Retinal pigment epithelial cell (primary cell): Measurements from ENCODE around the gene PAM.

ENCODE experiments used
- DNase-seq: peaks from one replicate; pipeline ENCODE4 v3.0.0-alpha.2; 2010; ENCODE audit warnings: low read depth
- H3K4me3 ChIP-seq: 2 replicates; pipeline ENCODE4 v1.5.1; 2011; ENCODE audit warnings: mild to moderate bottlenecking, low read length, control low read depth, moderate library complexity
- TF ChIP-seq, protein P1 (sequence below): conservative IDR thresholded peaks from 2 replicates; pipeline ENCODE4 v1.5.1; 2011; ENCODE audit warnings: low read depth, low read length, control low read depth, inconsistent platforms

PAM gene

DNA sequence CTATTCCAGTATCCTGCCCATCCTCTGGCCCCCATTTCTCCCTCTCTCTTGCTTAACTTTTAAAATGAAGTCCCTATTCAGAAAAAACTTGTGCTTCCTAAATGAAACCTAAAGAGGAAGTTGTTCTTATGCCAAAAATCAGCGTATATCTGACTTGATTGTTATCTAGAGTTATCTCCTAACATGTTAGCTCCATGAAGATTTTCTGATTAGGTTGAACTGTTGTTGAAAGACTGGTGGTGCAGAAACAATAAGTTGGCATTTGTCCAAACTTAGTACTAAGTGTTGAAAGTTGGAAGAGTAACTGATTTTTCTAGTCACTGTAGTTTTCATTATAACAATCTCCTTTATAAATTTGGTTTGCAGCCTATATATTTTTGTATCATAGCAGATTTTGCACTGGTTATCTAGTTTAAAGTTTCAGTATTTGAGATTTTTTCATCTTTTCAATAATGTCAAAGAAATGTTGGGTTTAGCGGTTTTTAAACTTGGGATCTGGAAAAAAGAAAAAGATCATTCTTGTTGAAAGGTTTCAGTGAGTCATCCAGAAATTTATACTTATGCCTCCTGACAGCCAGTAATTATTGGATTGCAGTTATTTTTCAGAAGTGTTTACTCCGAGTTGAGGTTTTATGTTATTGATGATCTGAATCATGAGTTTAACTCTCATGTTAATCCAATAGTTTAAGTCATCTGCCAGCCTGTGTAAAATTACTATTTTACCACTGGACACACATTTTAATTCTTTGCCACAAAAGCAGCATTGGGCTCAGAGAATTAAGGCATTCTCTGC is 60.6 kb downstream of the PAM start:
- TF ChIP-seq, protein P1, sequence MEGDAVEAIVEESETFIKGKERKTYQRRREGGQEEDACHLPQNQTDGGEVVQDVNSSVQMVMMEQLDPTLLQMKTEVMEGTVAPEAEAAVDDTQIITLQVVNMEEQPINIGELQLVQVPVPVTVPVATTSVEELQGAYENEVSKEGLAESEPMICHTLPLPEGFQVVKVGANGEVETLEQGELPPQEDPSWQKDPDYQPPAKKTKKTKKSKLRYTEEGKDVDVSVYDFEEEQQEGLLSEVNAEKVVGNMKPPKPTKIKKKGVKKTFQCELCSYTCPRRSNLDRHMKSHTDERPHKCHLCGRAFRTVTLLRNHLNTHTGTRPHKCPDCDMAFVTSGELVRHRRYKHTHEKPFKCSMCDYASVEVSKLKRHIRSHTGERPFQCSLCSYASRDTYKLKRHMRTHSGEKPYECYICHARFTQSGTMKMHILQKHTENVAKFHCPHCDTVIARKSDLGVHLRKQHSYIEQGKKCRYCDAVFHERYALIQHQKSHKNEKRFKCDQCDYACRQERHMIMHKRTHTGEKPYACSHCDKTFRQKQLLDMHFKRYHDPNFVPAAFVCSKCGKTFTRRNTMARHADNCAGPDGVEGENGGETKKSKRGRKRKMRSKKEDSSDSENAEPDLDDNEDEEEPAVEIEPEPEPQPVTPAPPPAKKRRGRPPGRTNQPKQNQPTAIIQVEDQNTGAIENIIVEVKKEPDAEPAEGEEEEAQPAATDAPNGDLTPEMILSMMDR = no peak
- DNase-seq = peak; percentile 30

DNA sequence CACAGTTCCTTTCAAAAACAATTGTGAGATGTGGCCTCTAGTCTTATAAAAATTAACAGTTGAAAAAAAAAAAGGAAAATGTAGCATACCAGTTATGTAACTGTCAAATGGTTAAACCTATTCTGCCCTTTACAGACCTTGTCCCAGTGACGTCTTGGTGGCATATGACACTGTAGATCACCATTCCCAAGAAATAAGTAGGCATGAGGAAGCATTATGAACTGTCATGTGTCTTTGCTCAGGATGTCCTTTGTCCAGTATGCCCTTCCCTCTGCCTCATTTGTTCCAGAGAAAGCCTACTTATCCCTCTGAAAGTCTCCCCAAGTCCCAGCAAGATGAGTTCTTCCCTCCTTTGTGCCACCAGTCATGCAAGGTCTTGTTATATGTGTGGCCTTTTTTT is 63.2 kb downstream of the PAM start:
- DNase-seq = no peak
- TF ChIP-seq, protein P1 = no peak
- H3K4me3 ChIP-seq = no peak overlapping the region

More for the DNA sequence above, 60.6 kb downstream of the PAM start:
- H3K4me3 ChIP-seq = no peak overlapping the region

DNA sequence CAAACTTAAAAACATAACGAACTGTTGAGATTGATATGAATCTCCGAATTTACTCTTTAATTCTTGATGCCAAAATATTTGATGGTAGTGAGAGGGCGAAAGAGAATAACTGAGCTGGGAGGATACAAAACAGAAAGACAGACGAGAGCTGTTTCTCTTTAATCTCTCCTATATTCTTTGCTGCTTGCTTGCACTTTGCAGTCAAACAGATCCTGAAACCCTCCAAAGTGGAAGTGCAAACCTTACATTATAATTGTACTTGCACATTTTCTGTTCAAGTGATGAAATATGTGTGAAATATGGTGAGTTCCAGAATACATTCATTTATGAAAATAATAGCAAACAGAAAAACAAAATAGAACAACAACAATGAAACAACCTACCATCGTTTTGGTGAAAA is 63.8 kb downstream of the PAM start:
- TF ChIP-seq, protein P1 = no peak
- no peak for DNase-seq
- no peak overlapping the region for H3K4me3 ChIP-seq

DNA sequence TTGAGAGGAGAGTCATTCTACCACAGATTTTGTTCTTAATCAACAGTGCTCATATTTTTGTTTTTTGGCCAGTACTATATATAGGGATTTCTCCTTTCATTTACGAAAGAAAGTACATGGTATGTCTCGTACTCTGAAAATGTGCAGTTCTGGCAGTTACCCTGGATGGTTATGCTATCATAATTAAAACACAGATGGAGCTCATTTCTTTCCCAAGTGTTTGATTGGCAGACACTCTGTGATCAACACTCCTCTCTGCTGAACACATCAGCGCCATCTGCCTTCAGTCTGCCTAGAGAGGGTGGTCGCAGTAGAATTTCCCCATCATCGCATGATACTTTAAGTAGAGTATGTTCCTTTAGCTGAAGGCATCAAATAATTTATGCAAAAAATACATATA is 64.5 kb downstream of the PAM start:
- H3K4me3 ChIP-seq = no peak overlapping the region
- no peak for DNase-seq
- TF ChIP-seq, protein P1 = no peak

DNA sequence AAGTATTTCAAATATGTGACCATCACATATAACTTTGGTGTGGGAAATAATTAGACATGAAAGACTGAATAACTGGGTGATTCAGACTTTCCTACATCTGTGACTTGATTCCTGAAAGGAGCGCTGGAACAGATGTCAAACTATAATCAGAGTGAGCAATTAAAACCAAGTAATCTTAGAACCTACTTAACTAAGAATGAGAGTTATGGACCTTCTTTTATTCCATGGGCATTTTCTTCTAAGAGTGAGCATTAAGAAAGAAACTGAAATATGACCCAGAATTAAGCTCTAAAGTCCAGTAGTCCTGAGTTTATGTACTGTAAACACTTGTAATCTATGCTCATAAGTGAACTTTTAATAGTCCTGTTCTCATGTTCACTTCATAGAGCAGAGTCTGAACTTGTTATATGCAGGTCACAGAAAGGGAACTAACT is 68.4 kb downstream of the PAM start:
- TF ChIP-seq, protein P1 = no peak
- DNase-seq = peak; percentile 84
- no peak overlapping the region for H3K4me3 ChIP-seq

DNA sequence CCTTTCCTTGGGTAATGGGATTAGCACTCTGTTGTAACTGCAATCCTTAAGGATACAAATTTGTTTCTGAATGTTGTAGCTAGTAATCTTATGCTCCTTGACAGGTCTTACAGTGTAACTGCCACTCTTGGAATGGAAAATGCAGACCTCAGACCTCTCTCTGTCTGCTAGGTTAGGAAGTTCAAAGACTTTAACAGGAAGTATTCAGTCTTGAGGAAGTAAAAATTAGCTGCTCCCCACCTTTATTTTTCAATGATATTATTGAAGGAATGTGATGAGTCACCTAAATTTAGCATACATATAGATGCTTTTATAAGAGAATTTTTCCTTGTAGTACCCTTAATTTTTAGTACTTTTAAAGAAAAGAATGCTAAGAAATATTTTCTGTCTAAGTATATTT is 71.5 kb downstream of the PAM start:
- H3K4me3 ChIP-seq = no peak overlapping the region
- peak; percentile 19 for DNase-seq
- TF ChIP-seq, protein P1 = no peak

DNA sequence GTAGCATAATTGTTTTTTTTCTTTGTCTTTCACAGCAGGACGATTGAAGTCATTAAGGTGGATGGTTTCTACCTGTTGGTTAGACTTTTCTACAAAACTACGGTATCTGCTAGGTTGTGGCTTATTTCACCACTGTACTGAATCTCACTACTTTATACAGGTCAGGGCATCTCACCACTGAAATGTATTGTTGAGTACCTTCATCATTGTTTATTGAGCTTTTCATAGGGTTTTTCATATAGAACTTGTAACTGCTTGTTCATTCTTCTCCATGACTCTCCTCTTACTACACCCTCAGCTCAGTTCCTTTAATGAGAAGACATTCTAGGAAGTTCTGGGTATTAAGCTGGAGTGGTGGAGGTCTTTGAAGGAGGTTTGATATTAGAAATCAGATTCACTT is 75.1 kb downstream of the PAM start:
- no peak for DNase-seq
- H3K4me3 ChIP-seq = no peak overlapping the region
- TF ChIP-seq, protein P1 = no peak
